C4-2B (cell line): ENCODE results near the gene VSTM4.

ENCODE experiments used
- H3K27ac ChIP-seq: fragments of 450-650 bp; 2 replicates; pipeline ENCODE4 v1.5.1; 2017
- ZFX ChIP-seq: fragments of 450-650 bp; IDR thresholded peaks from 2 replicates; pipeline ENCODE4 v1.6.1; 2017
- TF ChIP-seq, protein P1 (sequence below): fragments of 450-650 bp; conservative IDR thresholded peaks from 2 replicates; pipeline ENCODE4 v1.5.1; 2017; ENCODE audit warnings: mild to moderate bottlenecking

The VSTM4 gene

GRCh38 chr10:49118430-49119074 lies 3.2 kb upstream of the VSTM4 start:
- H3K27ac ChIP-seq = no peak overlapping the region
- TF ChIP-seq ZFX = no peak
- TF ChIP-seq, protein P1, sequence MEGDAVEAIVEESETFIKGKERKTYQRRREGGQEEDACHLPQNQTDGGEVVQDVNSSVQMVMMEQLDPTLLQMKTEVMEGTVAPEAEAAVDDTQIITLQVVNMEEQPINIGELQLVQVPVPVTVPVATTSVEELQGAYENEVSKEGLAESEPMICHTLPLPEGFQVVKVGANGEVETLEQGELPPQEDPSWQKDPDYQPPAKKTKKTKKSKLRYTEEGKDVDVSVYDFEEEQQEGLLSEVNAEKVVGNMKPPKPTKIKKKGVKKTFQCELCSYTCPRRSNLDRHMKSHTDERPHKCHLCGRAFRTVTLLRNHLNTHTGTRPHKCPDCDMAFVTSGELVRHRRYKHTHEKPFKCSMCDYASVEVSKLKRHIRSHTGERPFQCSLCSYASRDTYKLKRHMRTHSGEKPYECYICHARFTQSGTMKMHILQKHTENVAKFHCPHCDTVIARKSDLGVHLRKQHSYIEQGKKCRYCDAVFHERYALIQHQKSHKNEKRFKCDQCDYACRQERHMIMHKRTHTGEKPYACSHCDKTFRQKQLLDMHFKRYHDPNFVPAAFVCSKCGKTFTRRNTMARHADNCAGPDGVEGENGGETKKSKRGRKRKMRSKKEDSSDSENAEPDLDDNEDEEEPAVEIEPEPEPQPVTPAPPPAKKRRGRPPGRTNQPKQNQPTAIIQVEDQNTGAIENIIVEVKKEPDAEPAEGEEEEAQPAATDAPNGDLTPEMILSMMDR = no peak

GRCh38 chr10:49117376-49118070 lies 2.2 kb upstream of the VSTM4 start:
- H3K27ac ChIP-seq = no peak overlapping the region

DNA sequence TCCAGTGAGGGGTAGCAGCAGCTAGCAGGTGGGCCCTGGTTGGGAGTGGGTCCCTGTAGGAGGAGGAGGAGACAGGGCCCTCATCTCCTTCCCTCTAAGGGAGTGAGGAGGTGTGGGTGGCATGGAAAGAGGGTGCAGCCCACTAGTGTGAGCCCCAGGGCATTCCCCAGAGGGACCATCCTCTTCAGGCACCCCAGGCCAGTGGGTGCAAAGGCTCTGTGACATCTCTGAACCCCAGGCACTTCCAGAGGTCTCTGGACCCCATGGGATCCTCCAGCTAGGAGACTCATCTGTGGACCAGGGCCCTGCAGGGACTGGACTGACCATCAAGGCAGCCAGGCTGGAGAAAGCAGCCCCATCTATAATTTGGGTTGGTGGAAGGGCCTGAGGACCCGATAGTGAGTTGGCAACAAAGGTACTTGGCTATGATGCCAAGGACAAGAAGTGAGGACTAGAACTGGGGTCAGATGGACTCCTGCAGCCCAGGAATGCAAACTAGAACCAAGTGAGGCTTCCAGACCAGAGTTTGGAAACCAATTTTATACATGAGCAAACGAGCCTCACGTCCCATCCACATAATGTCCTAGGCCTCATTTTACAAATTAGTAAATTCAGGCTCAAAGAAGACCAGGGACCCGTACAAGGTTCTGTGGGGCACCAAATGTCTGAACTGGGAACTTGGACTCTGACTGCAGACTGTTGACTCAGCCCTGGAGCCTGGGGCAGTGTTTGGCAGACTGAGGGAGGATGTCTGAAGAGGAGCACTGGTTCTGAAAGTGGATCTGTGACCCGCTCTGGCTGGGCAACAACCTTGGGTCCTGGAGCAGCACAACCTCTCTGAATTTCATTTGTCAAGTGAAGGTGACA lies 1.4 kb upstream of the VSTM4 start:
- TF ChIP-seq, protein P1 = no peak
- TF ChIP-seq ZFX = no peak
- H3K27ac ChIP-seq = no peak overlapping the region

More at GRCh38 chr10:49117376-49118070, 2.2 kb upstream of the VSTM4 start:
- no peak for TF ChIP-seq ZFX
- TF ChIP-seq, protein P1 = no peak

DNA sequence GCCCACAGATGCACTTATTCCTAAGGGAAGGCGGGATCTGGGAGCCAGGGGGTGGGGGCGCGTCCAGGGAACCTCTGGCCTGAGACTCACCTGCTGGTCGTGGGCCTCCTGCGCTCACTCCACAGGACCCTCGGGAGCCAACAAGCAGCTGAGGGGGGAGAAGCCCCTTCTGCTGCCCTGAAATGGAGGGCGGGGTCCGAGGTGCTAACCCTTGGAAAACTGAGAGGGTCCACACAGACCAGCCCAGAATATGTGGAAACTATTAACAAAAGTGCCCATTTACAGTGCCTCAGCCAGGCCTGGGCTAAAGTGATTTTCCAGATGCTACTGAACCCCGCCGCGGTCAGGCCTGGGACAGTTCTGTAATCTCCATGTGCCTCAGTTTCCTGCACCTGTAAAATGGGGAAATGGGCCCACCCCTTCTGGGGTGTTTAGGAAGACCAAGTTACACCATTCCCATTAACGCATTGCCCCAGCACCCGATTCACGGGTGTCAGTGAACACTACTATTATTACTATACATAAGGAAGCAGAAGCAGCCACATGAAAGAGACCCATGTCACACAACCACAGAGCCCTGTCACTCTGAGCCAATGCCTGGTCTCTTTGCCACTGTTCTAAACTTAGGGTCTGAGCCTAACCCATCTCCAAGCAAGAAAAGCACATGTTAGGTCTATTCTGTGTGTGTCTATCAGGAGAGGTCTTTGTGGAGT lies 630 bp upstream of the VSTM4 start:
- TF ChIP-seq, protein P1 = no peak
- no peak for TF ChIP-seq ZFX
- no peak overlapping the region for H3K27ac ChIP-seq

GRCh38 chr10:49114718-49115014 lies 656 bp downstream of the VSTM4 start:
- TF ChIP-seq, protein P1 = no peak
- no peak for TF ChIP-seq ZFX
- H3K27ac ChIP-seq = no peak overlapping the region

DNA sequence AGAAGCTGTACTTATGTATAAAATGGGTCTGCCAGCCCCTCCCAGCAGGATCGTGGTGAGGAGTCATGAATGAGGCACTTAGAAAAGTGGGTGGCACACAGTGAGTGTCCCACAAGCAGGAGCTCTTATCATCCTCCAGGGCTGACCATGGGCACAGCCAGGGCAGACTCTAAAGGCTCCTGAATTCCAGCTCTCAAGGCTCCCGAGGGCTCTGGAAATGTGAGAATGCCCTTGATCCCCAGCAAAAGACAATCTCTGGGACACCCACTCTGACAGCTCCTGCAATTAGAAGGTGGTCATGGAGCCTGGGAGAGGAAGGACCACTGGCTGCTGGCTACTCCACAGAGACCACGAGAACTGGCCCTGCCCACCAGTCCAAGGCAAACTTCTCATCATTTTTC lies 1.6 kb downstream of the VSTM4 start:
- TF ChIP-seq, protein P1 = no peak
- TF ChIP-seq ZFX = no peak
- H3K27ac ChIP-seq = no peak overlapping the region
